ENCODE results near the gene BRWD1. TPM values are rescaled to one million over a fixed set of nuclear protein-coding genes. Genes with fewer than 3 reads are reported as not detected.
"Not testable (repeated sequence)": the region's sequence is repeated elsewhere in the genome, so short reads cannot be mapped to it uniquely, and the experiment has no call there.

BRWD1 gene
- total RNA-seq, 1 donor from 2014 or later = 43.8 TPM

DNA sequence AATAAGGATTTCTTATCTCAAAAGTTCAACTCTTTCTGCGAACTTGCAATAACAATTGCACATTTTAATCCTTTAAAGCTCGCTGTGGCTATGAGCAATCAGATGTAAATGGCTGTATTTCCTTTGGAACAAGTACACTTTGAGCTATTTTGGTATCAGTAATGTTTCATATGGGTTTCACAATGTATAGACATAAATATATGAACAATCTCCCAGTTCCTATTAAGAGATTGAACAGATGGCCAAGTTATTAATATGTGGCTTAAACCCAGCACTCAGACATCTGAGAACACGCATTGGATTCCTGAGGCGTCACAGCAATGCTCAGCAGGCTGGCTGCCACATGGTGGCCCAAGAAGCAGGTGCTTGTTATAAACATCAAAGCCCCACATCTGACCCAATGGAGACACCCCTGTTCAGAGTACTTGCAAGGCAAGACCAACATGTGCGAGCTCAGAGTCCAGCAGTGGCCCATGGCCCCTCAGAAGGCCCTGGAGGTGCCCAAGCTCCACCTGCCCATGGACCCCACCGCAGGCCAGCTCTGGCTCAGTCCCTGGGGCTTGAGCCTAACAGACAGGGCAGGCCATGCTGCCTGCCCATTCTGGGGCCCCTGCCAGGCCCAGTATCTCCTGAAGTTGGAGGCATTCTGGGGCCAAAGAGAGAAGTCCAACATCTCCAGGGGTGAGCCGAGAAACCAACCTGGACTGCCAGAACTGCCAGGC, 153.9 kb downstream of the BRWD1 start:
- no peaks in the 10 kb centered on the region for H3K9me3 Mint-ChIP-seq (ENCODE audit: unreplicated experiment)
- H3K27ac Mint-ChIP-seq (ENCODE audit: unreplicated experiment) = no peak overlapping the region
- TF ChIP-seq, protein P1, sequence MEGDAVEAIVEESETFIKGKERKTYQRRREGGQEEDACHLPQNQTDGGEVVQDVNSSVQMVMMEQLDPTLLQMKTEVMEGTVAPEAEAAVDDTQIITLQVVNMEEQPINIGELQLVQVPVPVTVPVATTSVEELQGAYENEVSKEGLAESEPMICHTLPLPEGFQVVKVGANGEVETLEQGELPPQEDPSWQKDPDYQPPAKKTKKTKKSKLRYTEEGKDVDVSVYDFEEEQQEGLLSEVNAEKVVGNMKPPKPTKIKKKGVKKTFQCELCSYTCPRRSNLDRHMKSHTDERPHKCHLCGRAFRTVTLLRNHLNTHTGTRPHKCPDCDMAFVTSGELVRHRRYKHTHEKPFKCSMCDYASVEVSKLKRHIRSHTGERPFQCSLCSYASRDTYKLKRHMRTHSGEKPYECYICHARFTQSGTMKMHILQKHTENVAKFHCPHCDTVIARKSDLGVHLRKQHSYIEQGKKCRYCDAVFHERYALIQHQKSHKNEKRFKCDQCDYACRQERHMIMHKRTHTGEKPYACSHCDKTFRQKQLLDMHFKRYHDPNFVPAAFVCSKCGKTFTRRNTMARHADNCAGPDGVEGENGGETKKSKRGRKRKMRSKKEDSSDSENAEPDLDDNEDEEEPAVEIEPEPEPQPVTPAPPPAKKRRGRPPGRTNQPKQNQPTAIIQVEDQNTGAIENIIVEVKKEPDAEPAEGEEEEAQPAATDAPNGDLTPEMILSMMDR (IDR thresholded peaks at IDR 0.05; ENCODE audit: unreplicated experiment) = no peak
- H3K4me3 Mint-ChIP-seq (ENCODE audit: unreplicated experiment) = no peak overlapping the region
- H3K36me3 Mint-ChIP-seq (ENCODE audit: low read depth, unreplicated experiment) = no peaks in the 10 kb centered on the region
- no peak for DNase-seq (ENCODE audit: low spot score)
- H3K4me1 Mint-ChIP-seq (ENCODE audit: unreplicated experiment) = peaks cover 7% of the 10 kb centered on the region
- H3K27me3 Mint-ChIP-seq (ENCODE audit: unreplicated experiment) = peaks cover 4% of the 10 kb centered on the region

DNA sequence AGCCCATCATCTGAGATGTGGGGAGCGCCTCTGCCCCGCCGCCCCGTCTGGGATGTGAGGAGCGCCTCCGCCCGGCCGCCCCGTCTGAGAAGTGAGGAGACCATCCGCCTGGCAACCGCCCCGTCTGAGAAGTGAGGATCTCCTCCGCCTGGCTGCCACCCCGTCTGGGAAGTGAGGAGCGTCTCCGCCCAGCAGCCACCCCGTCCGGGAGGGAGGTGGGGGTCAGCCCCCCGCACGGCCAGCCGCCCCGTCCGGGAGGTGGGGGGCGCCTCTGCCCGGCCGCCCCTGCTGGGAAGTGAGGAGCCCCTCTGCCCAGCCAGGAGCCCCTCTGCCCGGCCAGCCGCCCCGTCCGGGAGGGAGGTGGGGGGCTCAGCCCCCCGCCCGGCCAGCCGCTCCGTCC, 156.2 kb downstream of the BRWD1 start:
- DNase-seq (ENCODE audit: low spot score); H3K9me3 Mint-ChIP-seq (ENCODE audit: unreplicated experiment); H3K36me3 Mint-ChIP-seq (ENCODE audit: low read depth, unreplicated experiment); H3K4me1 Mint-ChIP-seq (ENCODE audit: unreplicated experiment); H3K4me3 Mint-ChIP-seq (ENCODE audit: unreplicated experiment); H3K27ac Mint-ChIP-seq (ENCODE audit: unreplicated experiment); H3K27me3 Mint-ChIP-seq (ENCODE audit: unreplicated experiment): not testable (repeated sequence)

DNA sequence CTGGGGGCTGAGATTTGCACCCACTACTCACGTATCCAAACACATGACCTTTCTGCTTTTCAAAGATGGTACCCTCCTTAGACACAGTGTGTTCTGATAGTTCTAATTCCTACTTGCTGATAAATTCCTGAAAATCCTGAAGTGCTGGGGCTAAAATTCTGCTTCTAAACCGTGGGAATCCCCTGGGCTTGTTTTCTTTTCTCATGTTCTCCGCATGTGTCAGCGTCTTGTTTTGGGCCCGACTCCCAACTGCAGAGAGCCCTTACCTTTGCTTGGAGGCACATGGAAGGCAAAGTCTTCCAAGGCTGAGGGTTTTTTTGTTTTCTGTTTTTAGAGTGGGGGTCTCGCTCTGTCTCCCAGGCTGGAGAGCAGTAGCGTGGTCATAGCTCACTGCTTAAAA, 157.4 kb downstream of the BRWD1 start:
- TF ChIP-seq, protein P1 (IDR thresholded peaks at IDR 0.05; ENCODE audit: unreplicated experiment) = no peak
- Mint-ChIP-seq H3K36me3 (ENCODE audit: low read depth, unreplicated experiment) (no peaks in the 10 kb centered on the region), H3K4me1 (ENCODE audit: unreplicated experiment) (peaks cover 3% of the 10 kb centered on the region), H3K9me3 (ENCODE audit: unreplicated experiment) (no peaks in the 10 kb centered on the region), H3K4me3 (ENCODE audit: unreplicated experiment) (no peak overlapping the region), H3K27me3 (ENCODE audit: unreplicated experiment) (no peaks in the 10 kb centered on the region), H3K27ac (ENCODE audit: unreplicated experiment) (no peak overlapping the region)
- no peak for DNase-seq (ENCODE audit: low spot score)

DNA sequence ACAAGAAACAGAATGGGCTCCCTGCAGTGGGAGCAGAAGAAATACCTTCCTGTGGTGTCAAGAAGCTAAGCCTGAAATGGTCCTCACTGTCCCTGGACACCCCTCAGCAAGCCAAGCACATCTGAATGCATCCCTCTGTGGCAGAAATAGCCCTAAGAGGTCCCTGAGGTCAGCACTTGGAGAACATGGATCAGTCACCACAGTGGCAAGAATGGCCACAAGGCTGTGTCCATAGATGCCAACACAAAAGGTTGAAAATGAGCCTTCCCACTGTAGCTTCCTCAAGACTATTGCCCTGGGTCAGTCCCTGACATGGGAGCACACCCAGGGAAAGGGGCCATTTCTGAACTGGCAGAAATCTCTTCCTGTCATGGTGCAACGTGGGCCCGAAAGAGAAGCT, 157.9 kb downstream of the BRWD1 start:
- no peak for DNase-seq (ENCODE audit: low spot score)
- Mint-ChIP-seq H3K27ac (ENCODE audit: unreplicated experiment) (no peak overlapping the region), H3K4me1 (ENCODE audit: unreplicated experiment) (no peaks in the 10 kb centered on the region), H3K4me3 (ENCODE audit: unreplicated experiment) (no peak overlapping the region), H3K27me3 (ENCODE audit: unreplicated experiment) (no peaks in the 10 kb centered on the region), H3K9me3 (ENCODE audit: unreplicated experiment) (no peaks in the 10 kb centered on the region), H3K36me3 (ENCODE audit: low read depth, unreplicated experiment) (no peaks in the 10 kb centered on the region)
- TF ChIP-seq, protein P1 (IDR thresholded peaks at IDR 0.05; ENCODE audit: unreplicated experiment) = no peak

DNA sequence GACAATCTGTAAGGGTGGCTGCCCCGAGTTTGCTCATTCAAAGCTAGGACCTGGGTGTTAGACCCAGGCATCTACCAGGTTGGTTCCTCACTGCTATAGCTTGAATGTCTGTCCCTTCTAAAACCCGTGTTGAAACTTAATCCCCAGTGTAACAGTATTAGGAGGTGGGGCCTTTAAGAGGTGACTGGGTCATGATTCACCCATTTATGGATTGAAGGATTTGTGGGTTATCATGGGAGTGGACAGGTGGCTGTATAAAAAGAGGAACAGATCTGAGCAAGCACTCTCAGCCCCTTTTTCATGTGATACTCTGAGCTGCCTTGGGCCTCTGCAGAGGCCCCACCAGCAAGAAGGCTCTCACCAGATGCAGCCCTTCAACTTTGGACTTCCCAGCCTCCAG, 159.6 kb downstream of the BRWD1 start:
- Mint-ChIP-seq H3K27me3 (ENCODE audit: unreplicated experiment) (no peaks in the 10 kb centered on the region), H3K9me3 (ENCODE audit: unreplicated experiment) (no peaks in the 10 kb centered on the region), H3K4me1 (ENCODE audit: unreplicated experiment) (no peaks in the 10 kb centered on the region), H3K4me3 (ENCODE audit: unreplicated experiment) (no peak overlapping the region), H3K27ac (ENCODE audit: unreplicated experiment) (no peak overlapping the region), H3K36me3 (ENCODE audit: low read depth, unreplicated experiment) (no peaks in the 10 kb centered on the region)
- DNase-seq (ENCODE audit: low spot score) = no peak
- TF ChIP-seq, protein P1 (IDR thresholded peaks at IDR 0.05; ENCODE audit: unreplicated experiment) = no peak
